SK-N-MC (cell line): Measurements from ENCODE around the gene KLF7.

Source experiments
- DNase-seq: peaks from one replicate; pipeline ENCODE4 v3.0.0-alpha.2; 2011; ENCODE audit warnings: low read depth, low spot score
- H3K27ac ChIP-seq: fragments of 200-600 bp; sonication (generic); 2 replicates; pipeline ENCODE4 v1.5.1; 2016; ENCODE audit warnings: mixed run types
- H3K36me3 ChIP-seq: fragments of 200-600 bp; sonication (generic); 2 replicates; pipeline ENCODE4 v1.6.1; 2017; ENCODE audit warnings: antibody characterized with exemption, low read length, mixed read lengths; ENCODE audit not compliant: insufficient read depth
- H3K4me3 ChIP-seq: fragments of 200-600 bp; sonication (generic); 2 replicates; pipeline ENCODE4 v1.5.1; 2016
- H3K9ac ChIP-seq: fragments of 200-600 bp; sonication (generic); 2 replicates; pipeline ENCODE4 v1.8.0; 2017; ENCODE audit warnings: mixed run types, mixed read lengths; ENCODE audit not compliant: insufficient read length
- H3K9me3 ChIP-seq: fragments of 200-600 bp; sonication (generic); 2 replicates; pipeline ENCODE4 v1.6.1; 2017; ENCODE audit warnings: low read depth, mild to moderate bottlenecking, antibody characterized with exemption, low read length, moderate library complexity, mixed read lengths
- EZH2 ChIP-seq: fragments of 200-600 bp; sonication (generic); IDR thresholded peaks from one replicate; pipeline ENCODE4 v1.6.1; 2017; ENCODE audit warnings: antibody characterized with exemption
- FOXP2 ChIP-seq: optimal IDR thresholded peaks from 2 replicates; pipeline ENCODE3; 2011; ENCODE audit warnings: mild to moderate bottlenecking, moderate library complexity; ENCODE audit not compliant: insufficient read depth; ENCODE audit errors: extremely low read length, control extremely low read depth
- POLR2AphosphoS5 ChIP-seq: IDR thresholded peaks from 2 replicates; pipeline ENCODE4 v1.6.1; 2012; ENCODE audit warnings: mild to moderate bottlenecking, low read depth, low read length, borderline replicate concordance

The KLF7 gene

GRCh38 chr2:207200136-207200535 is 34.4 kb upstream of the KLF7 start:
- TF ChIP-seq EZH2 (no peak), POLR2AphosphoS5 (no peak), FOXP2 (no peak)
- Histone ChIP-seq H3K36me3 (no peaks in the 10 kb centered on the region), H3K4me3 (no peak overlapping the region), H3K9me3 (no peaks in the 10 kb centered on the region), H3K27ac (no peak overlapping the region), H3K9ac (no peak overlapping the region)
- no peak for DNase-seq

- Histone ChIP-seq H3K9ac (no peak overlapping the region), H3K36me3 (no peaks in the 10 kb centered on the region), H3K27ac (no peak overlapping the region), H3K9me3 (no peaks in the 10 kb centered on the region), H3K4me3 (no peak overlapping the region)
- no peak for DNase-seq
- no peak for TF ChIP-seq POLR2AphosphoS5
- TF ChIP-seq EZH2: no peak
- no peak for TF ChIP-seq FOXP2
Measured at GRCh38 chr2:207194028-207194427, 28.3 kb upstream of the KLF7 start.

GRCh38 chr2:207188626-207189419 is 23.1 kb upstream of the KLF7 start:
- DNase-seq: no peak
- Histone ChIP-seq H3K9me3 (no peaks in the 10 kb centered on the region), H3K4me3 (no peak overlapping the region), H3K36me3 (no peaks in the 10 kb centered on the region), H3K9ac (no peak overlapping the region), H3K27ac (no peak overlapping the region)
- TF ChIP-seq POLR2AphosphoS5 (no peak), FOXP2 (no peak), EZH2 (no peak)

- DNase-seq: no peak
- Histone ChIP-seq H3K9me3 (no peaks in the 10 kb centered on the region), H3K27ac (no peak overlapping the region), H3K36me3 (no peaks in the 10 kb centered on the region), H3K9ac (no peak overlapping the region), H3K4me3 (no peak overlapping the region)
- TF ChIP-seq EZH2 (no peak), FOXP2 (no peak), POLR2AphosphoS5 (no peak)
Measured at GRCh38 chr2:207185372-207185771, 19.6 kb upstream of the KLF7 start.

DNA sequence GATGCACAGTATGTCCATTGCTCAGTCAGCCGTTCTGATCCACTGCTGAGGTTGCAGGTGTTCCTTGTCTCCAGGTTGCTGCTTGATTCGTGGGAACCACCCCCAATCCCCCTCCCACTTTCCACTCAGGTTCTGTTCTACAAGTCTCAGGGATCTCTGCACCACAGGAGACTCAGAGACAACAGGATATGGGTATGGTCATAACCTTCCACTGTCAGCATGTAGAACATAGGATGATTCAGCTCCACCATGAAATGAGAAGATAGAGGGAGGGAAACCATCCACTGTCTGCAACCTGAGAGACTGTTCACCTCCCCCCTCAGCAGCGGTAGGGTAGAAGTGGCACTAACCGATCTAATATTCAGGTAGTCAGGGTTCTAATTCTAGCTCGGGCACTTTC is 19.0 kb upstream of the KLF7 start:
- Histone ChIP-seq H3K27ac (no peak overlapping the region), H3K4me3 (no peak overlapping the region)
- DNase-seq: no peak

DNA sequence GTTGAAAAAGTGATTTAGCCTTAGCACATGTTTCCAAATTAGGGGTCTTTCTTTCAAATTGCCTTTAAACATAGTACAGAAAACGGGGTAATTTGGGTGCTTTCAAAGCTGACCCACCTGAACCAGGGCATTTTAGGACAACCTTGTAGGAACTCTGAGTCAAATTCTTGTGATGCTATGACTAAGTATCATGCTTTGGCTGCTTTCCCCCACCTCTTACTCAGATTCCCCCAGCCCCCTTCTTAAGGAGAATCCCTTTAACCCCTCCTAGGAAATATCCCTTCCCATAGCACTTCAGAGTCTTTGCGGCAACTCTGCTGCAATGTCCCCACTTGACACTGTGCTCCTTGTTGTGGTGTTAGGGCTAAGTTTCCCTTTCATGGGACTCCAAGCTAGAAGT is 18.6 kb upstream of the KLF7 start:
- Histone ChIP-seq H3K4me3 (no peak overlapping the region), H3K9ac (no peak overlapping the region), H3K36me3 (no peaks in the 10 kb centered on the region), H3K27ac (no peak overlapping the region), H3K9me3 (no peaks in the 10 kb centered on the region)
- no peak for DNase-seq
- TF ChIP-seq FOXP2 (no peak), EZH2 (no peak), POLR2AphosphoS5 (no peak)

More for the DNA sequence above, 19.0 kb upstream of the KLF7 start:
- Histone ChIP-seq H3K9ac (no peak overlapping the region), H3K36me3 (no peaks in the 10 kb centered on the region), H3K9me3 (no peaks in the 10 kb centered on the region)
- no peak for TF ChIP-seq EZH2
- no peak for TF ChIP-seq FOXP2
- no peak for TF ChIP-seq POLR2AphosphoS5

GRCh38 chr2:207183506-207183905 is 17.8 kb upstream of the KLF7 start:
- Histone ChIP-seq H3K4me3 (no peak overlapping the region), H3K36me3 (no peaks in the 10 kb centered on the region), H3K9me3 (no peaks in the 10 kb centered on the region), H3K27ac (no peak overlapping the region), H3K9ac (no peak overlapping the region)
- TF ChIP-seq EZH2: no peak
- no peak for TF ChIP-seq POLR2AphosphoS5
- TF ChIP-seq FOXP2: no peak
- no peak for DNase-seq

DNA sequence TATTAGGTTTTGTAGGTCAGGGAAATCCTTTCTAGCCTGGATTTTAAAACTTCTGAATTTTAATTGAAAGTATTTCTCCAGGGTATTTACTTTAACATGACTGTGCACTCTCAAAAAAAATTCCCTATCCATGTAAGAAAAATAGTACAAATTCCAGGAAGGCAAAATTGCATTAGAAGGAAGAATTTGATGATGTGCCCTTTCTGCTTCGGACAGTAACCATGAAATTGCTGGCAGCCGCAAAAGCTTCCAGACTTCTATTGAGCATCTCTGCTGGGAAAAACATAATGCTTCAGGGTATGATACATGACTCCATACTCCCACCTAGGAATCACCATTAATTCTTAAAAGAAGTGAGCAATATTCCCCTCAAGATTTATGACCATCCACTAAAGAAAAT is 17.2 kb upstream of the KLF7 start:
- Histone ChIP-seq H3K9me3 (no peaks in the 10 kb centered on the region), H3K27ac (no peak overlapping the region), H3K36me3 (no peaks in the 10 kb centered on the region), H3K9ac (no peak overlapping the region), H3K4me3 (no peak overlapping the region)
- TF ChIP-seq POLR2AphosphoS5 (no peak), EZH2 (no peak), FOXP2 (no peak)
- DNase-seq: no peak

GRCh38 chr2:207181526-207182274 is 16.0 kb upstream of the KLF7 start:
- H3K27ac ChIP-seq: no peak overlapping the region
- TF ChIP-seq FOXP2 (no peak), POLR2AphosphoS5 (no peak), EZH2 (no peak)
- no peaks in the 10 kb centered on the region for H3K36me3 ChIP-seq

More at GRCh38 chr2:207181526-207182274, 16.0 kb upstream of the KLF7 start:
- no peak for DNase-seq
- H3K4me3 ChIP-seq: no peak overlapping the region
- no peak overlapping the region for H3K9ac ChIP-seq
- H3K9me3 ChIP-seq: no peaks in the 10 kb centered on the region
